Sigmoid colon (tissue), 7 donors: ENCODE results near the gene VWA5B1. TPM values are rescaled to one million over a fixed set of nuclear protein-coding genes. Genes with fewer than 3 reads are reported as not detected.

Experiments used
- DNase-seq: peaks from one replicate; pipeline ENCODE4 v3.0.0-alpha.2; 2019
- H3K27ac ChIP-seq, 4 donors: fragments of 200-600 bp; sonication (generic); one replicate each; pipeline ENCODE4 v1.5.1; 2016 to 2019; ENCODE audit warnings: mild to moderate bottlenecking in 1 of 4
- H3K27me3 ChIP-seq, 3 donors: fragments of 200-600 bp; sonication (generic); one replicate each; pipeline ENCODE4 v1.5.1; 2019; ENCODE audit warnings: mild to moderate bottlenecking in 1 of 3
- H3K36me3 ChIP-seq, 4 donors: fragments of 200-600 bp; sonication (generic); one replicate each; pipeline ENCODE4 v1.5.1; 2016 to 2019
- H3K4me1 ChIP-seq, 4 donors: fragments of 200-600 bp; sonication (generic); one replicate each; pipeline ENCODE4 v1.5.1; 2017 to 2019
- H3K4me3 ChIP-seq, 4 donors: fragments of 200-600 bp; sonication (generic); one replicate each; pipeline ENCODE4 v1.5.1; 2017 to 2019; ENCODE audit warnings: mild to moderate bottlenecking in 2 of 4, moderate library complexity in 1 of 4
- H3K9me3 ChIP-seq, 4 donors: fragments of 200-600 bp in 3 of 4; sonication (generic) in 3 of 4; one replicate each; pipeline versions ENCODE4 v1.5.1 to v1.6.1; 2013 to 2019
- EP300 ChIP-seq, 4 donors: sonication (generic); formaldehyde crosslinking; IDR thresholded peaks; one replicate each; pipeline ENCODE4 v1.6.1; 2017; ENCODE audit warnings: antibody characterized with exemption in 4 of 4
- POLR2A ChIP-seq, 2 donors: fragments of 450-650 bp; IDR thresholded peaks; one replicate each; pipeline ENCODE4 v1.6.1; 2016; ENCODE audit warnings: antibody characterized with exemption in 2 of 2, mild to moderate bottlenecking in 2 of 2, moderate library complexity in 2 of 2
- POLR2AphosphoS5 ChIP-seq, 4 donors: sonication (generic); formaldehyde crosslinking; IDR thresholded peaks; one replicate each; pipeline ENCODE4 v1.6.1; 2017; ENCODE audit warnings: antibody characterized with exemption in 4 of 4
- WGBS, 2 donors: extraction: QIAGEN DNeasy Blood & Tissue Kit; methylation state at CpG; one replicate each; pipeline ENCODE4 v1.1.7; 2013; 5-methylcytosine and 5-hydroxymethylcytosine counted together
- intact Hi-C: fragments of 100-400 bp; cut with DNase I; formaldehyde crosslinking; loops from one replicate; pipeline ENCODE4 v1.15.1; 2023
- polyA plus RNA-seq, 3 donors: library from polyadenylated mRNA; stranded (reverse); fragments of 200-250 nt; gene quantifications; one replicate each; pipeline ENCODE4 v1.2.3, GENCODE V29; 2013
- total RNA-seq, 4 donors: library from RNA; depleted of rRNA; stranded (reverse); fragments of >200 nt; gene quantifications; one replicate each; pipeline ENCODE4 v1.1.0, GENCODE V29; 2016
- TF ChIP-seq, protein P1 (sequence below), 4 experiments: fragments of 450-650 bp in 3 of 4; fragments of 200-600 bp in 1 of 4; IDR thresholded peaks; one replicate each; pipeline ENCODE4 v1.5.1; 2016 to 2019; ENCODE audit warnings: antibody characterized with exemption in 4 of 4, mild to moderate bottlenecking in 3 of 4, moderate library complexity in 2 of 4
- donor health status: healthy with polysubstance abuse.
- donor health status: Bipolar disorder and iron deficiency.
- donor health status: healthy.

VWA5B1 gene
- total and polyA plus RNA-seq, 7 donors, result 0.16 to 0.22 TPM; not detected in 5

DNA sequence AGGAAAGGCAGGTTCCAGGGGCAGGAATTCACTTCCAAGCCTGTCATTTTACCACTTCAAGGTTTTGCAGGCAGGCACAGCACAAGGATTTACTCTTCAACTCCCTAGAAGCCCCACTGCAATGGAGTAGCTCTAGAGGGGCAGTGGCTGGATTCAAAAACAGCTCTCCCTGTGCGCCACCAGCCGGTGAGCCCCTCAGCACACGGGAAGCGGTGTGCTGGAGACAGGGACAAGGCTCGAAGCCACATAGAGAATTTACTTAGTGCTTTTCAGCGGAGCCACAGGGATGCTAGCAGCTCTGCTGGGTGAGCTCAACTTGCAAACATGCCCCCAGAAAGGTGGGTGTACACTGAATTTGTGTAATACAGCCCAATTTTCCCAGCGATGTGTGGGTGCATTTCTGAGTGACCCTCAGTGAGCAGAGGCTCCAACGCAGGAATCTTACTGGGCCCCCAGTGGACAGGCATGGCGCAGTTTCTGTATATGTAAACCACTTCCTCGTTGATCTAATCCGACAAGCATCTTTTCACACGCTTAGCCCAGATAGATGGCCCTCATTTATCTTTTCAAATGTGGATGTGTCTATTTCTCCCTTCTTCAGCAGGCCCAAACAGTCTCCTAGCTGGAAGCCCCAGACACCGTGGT lies 10.9 kb downstream of the VWA5B1 start:
- intact Hi-C loops, result no loop called here
- TF ChIP-seq POLR2AphosphoS5 (IDR thresholded peaks at IDR 0.05) (no peak), EP300 (IDR thresholded peaks at IDR 0.05) (no peak), POLR2A (IDR thresholded peaks at IDR 0.05) (no peak)
- TF ChIP-seq, protein P1, sequence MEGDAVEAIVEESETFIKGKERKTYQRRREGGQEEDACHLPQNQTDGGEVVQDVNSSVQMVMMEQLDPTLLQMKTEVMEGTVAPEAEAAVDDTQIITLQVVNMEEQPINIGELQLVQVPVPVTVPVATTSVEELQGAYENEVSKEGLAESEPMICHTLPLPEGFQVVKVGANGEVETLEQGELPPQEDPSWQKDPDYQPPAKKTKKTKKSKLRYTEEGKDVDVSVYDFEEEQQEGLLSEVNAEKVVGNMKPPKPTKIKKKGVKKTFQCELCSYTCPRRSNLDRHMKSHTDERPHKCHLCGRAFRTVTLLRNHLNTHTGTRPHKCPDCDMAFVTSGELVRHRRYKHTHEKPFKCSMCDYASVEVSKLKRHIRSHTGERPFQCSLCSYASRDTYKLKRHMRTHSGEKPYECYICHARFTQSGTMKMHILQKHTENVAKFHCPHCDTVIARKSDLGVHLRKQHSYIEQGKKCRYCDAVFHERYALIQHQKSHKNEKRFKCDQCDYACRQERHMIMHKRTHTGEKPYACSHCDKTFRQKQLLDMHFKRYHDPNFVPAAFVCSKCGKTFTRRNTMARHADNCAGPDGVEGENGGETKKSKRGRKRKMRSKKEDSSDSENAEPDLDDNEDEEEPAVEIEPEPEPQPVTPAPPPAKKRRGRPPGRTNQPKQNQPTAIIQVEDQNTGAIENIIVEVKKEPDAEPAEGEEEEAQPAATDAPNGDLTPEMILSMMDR (IDR thresholded peaks at IDR 0.05), result no peak
- H3K4me3 ChIP-seq, result no peak overlapping the region
- DNase-seq, result no peak
- no peaks in the 10 kb centered on the region for H3K9me3 ChIP-seq
- no peaks in the 10 kb centered on the region for H3K4me1 ChIP-seq
- no peak overlapping the region for H3K27ac ChIP-seq
- H3K27me3 ChIP-seq, result peaks cover 0 to 4% (median 0%) of the 10 kb centered on the region in 3 donors
- 80 to 86% methylated on average over 13 of the region's 13 CpGs for WGBS, 2 donors
- no peaks in the 10 kb centered on the region for H3K36me3 ChIP-seq

DNA sequence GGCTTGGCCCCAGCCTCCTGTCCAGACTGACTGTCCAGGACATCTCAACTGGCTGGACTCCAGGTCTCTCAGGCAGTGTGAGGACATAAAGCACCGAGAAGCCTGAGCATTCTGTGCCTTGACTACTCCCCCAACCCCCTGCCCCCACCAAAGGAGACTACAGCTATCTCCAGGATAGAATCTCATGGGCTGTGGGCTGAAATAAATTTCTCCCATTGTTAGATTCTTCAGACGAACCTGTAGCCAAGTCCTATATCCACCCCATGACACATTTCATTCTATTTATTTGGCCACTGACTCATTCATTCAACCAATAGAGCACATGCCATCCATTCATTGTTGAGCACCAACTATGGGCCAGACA lies 11.4 kb downstream of the VWA5B1 start:
- intact Hi-C loops, result no loop called here
- H3K4me3 ChIP-seq, result no peak overlapping the region
- H3K27ac ChIP-seq, result no peak overlapping the region
- no peaks in the 10 kb centered on the region for H3K9me3 ChIP-seq
- H3K36me3 ChIP-seq, result no peaks in the 10 kb centered on the region
- WGBS, 2 donors, result 69% methylated on average over 2 of the region's 2 CpGs
- peaks cover 0 to 4% (median 0%) of the 10 kb centered on the region in 3 donors for H3K27me3 ChIP-seq
- DNase-seq, result no peak
- H3K4me1 ChIP-seq, result no peaks in the 10 kb centered on the region
- TF ChIP-seq POLR2AphosphoS5 (IDR thresholded peaks at IDR 0.05) (no peak), POLR2A (IDR thresholded peaks at IDR 0.05) (no peak), EP300 (IDR thresholded peaks at IDR 0.05) (no peak)
- TF ChIP-seq, protein P1 (IDR thresholded peaks at IDR 0.05), result no peak

- Histone ChIP-seq H3K27me3 (no peaks in the 10 kb centered on the region), H3K36me3 (no peaks in the 10 kb centered on the region), H3K27ac (no peak overlapping the region), H3K4me1 (no peaks in the 10 kb centered on the region), H3K9me3 (no peaks in the 10 kb centered on the region), H3K4me3 (no peak overlapping the region)
- TF ChIP-seq POLR2AphosphoS5 (IDR thresholded peaks at IDR 0.05) (no peak), POLR2A (IDR thresholded peaks at IDR 0.05) (no peak), EP300 (IDR thresholded peaks at IDR 0.05) (no peak)
- TF ChIP-seq, protein P1 (IDR thresholded peaks at IDR 0.05), result no peak
- 82 to 90% methylated on average over 7 of the region's 7 CpGs for WGBS, 2 donors
- intact Hi-C loops, result no loop called here
- DNase-seq, result no peak
These were observed 16.4 kb downstream of the VWA5B1 start for GRCh38 chr1:20307026-20307425.

- Histone ChIP-seq H3K27ac (no peak overlapping the region), H3K4me1 (no peaks in the 10 kb centered on the region), H3K9me3 (no peaks in the 10 kb centered on the region), H3K36me3 (no peaks in the 10 kb centered on the region), H3K27me3 (no peaks in the 10 kb centered on the region), H3K4me3 (no peak overlapping the region)
- WGBS, 2 donors, result 87 to 88% methylated on average over 5 of the region's 5 CpGs
- TF ChIP-seq, protein P1 (IDR thresholded peaks at IDR 0.05), result no peak
- no peak for TF ChIP-seq POLR2A (IDR thresholded peaks at IDR 0.05)
- no peak for TF ChIP-seq POLR2AphosphoS5 (IDR thresholded peaks at IDR 0.05)
- no peak for TF ChIP-seq EP300 (IDR thresholded peaks at IDR 0.05)
- intact Hi-C loops, result no loop called here
- DNase-seq, result no peak
These were observed 17.9 kb downstream of the VWA5B1 start for GRCh38 chr1:20308569-20308968.

DNA sequence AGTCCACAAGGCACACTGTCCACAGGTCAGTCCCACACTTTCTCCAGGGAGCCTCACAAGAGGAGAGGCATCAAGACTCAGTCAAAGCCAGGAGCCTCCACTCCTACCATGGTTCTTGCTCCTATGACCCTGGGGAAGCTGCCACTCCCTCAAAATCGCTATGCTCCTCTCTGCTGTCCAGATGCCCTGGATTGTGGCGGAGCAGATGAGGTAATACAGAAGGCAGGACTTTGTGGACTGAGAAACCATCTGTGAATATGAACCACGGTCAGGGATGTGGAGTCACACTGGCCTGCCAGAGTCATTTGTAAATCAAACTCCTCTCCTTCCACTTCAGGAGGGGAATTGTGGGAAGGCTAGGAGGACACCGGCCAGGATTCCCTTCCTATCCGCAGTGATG lies 20.6 kb downstream of the VWA5B1 start:
- TF ChIP-seq, protein P1 (IDR thresholded peaks at IDR 0.05), result no peak
- TF ChIP-seq POLR2A (IDR thresholded peaks at IDR 0.05), result no peak
- no peak for TF ChIP-seq POLR2AphosphoS5 (IDR thresholded peaks at IDR 0.05)
- TF ChIP-seq EP300 (IDR thresholded peaks at IDR 0.05), result no peak
- Histone ChIP-seq H3K4me1 (no peaks in the 10 kb centered on the region), H3K27ac (no peak overlapping the region), H3K4me3 (no peak overlapping the region), H3K9me3 (no peaks in the 10 kb centered on the region), H3K36me3 (no peaks in the 10 kb centered on the region), H3K27me3 (no peaks in the 10 kb centered on the region)
- intact Hi-C loops, result no loop called here
- WGBS, 2 donors, result 84 to 85% methylated on average over 5 of the region's 5 CpGs
- DNase-seq, result no peak
